Right lobe of liver (tissue), 6 donors: ENCODE measurements around the gene CCDC85C. TPM values are rescaled to one million over a fixed set of nuclear protein-coding genes. Genes with fewer than 3 reads are reported as not detected.

Source experiments
- ATAC-seq, 4 donors: fragments of 200-7000 bp; cut with Tn5 transposase; one replicate each; pipeline ENCODE4 v1.9.1; 2020; ENCODE audit warnings: mild to moderate bottlenecking in 4 of 4, moderate library complexity in 4 of 4
- DNase-seq, 3 donors: peaks; one replicate each; pipeline ENCODE4 v3.0.0-alpha.2; 2020
- H3K27ac ChIP-seq, 3 donors: fragments of 200-600 bp; one replicate each; pipeline ENCODE4 v1.8.0; 2022
- H3K27me3 ChIP-seq, 2 donors: fragments of 200-600 bp; one replicate each; pipeline ENCODE4 v1.8.0; 2022
- H3K36me3 ChIP-seq, 4 donors: fragments of 200-600 bp; sonication (generic) in 1 of 4; one replicate each; pipeline versions ENCODE4 v1.5.1 to v1.8.0; 2017 to 2022; ENCODE audit warnings: control low read depth in 1 of 4
- H3K4me1 ChIP-seq, 4 donors: fragments of 200-600 bp; sonication (generic) in 1 of 4; one replicate each; pipeline versions ENCODE4 v1.5.1 to v1.8.0; 2017 to 2022; ENCODE audit warnings: control low read depth in 1 of 4
- H3K4me3 ChIP-seq, 3 donors: fragments of 200-600 bp; one replicate each; pipeline ENCODE4 v1.8.0; 2022
- H3K9me3 ChIP-seq, 4 donors: fragments of 200-600 bp; sonication (generic) in 1 of 4; one replicate each; pipeline versions ENCODE4 v1.5.1 to v1.8.0; 2017 to 2022; ENCODE audit warnings: control low read depth in 1 of 4
- CTCF ChIP-seq, 4 donors: fragments of 200-600 bp in 3 of 4; fragments of 450-650 bp in 1 of 4; IDR thresholded peaks; one replicate each; pipeline versions ENCODE4 v1.5.1 to v1.8.0; 2016 to 2022; ENCODE audit warnings: antibody characterized with exemption in 4 of 4, mild to moderate bottlenecking in 2 of 4
- POLR2A ChIP-seq: fragments of 450-650 bp; IDR thresholded peaks from one replicate; pipeline ENCODE4 v1.6.1; 2017; ENCODE audit warnings: antibody characterized with exemption, mild to moderate bottlenecking
- WGBS: methylation state at CpG from one replicate; pipeline ENCODE4 v1.1.6; 2018; ENCODE audit warnings: low coverage, low lambda C conversion rate; ENCODE audit not compliant: insufficient coverage; ENCODE audit errors: missing lambda C conversion rate; 5-methylcytosine and 5-hydroxymethylcytosine counted together
- intact Hi-C, 2 donors: fragments of 100-400 bp; cut with DNase I; formaldehyde crosslinking; loops; one replicate each; pipeline versions ENCODE4 v1.11.2 to v1.14.1; 2022
- total RNA-seq, 6 experiments: library from RNA; depleted of rRNA in 2 of 6; stranded (reverse); fragments of >200 nt in 2 of 6; fragmentation: NEBNext Ultra II Directional in 3 of 6; extraction: Animal tissue kit (Norgen Biotek cat#: 25700) in 3 of 6; gene quantifications; one replicate each; pipeline versions ENCODE4 v1.1.0 to v1.2.4, GENCODE V29; 2016 to 2023
- donor health status: DM: no; HTN: yes; CAD: no.
- donor health status: DM: no; HTN: no; CAD: no.
- donor health status: DM: no; HTN: no; CAD: no.
- donor health status: DM: no; HTN: yes; CAD: no.
- donor health status: DM: no; HTN: yes; CAD: no.

The CCDC85C gene
- total RNA-seq, 6 experiments from 2014 or later, result 13.6 to 32.8 (median 21.8) TPM

- intact Hi-C loops, result no loop called here
- H3K27me3 ChIP-seq, result no peaks in the 10 kb centered on the region
- ATAC-seq (no peak), DNase-seq (no peak)
- H3K4me1 ChIP-seq, result peaks cover 0 to 19% (median 8%) of the 10 kb centered on the region in 4 donors
- H3K27ac ChIP-seq, result no peak overlapping the region
- WGBS, result 74% methylated on average over 8 of the region's 11 CpGs
- H3K9me3 ChIP-seq, result no peaks in the 10 kb centered on the region
- no peaks in the 10 kb centered on the region for H3K36me3 ChIP-seq
- TF ChIP-seq POLR2A, result no peak
- TF ChIP-seq CTCF (IDR thresholded peaks at IDR 0.05), result no peak
- H3K4me3 ChIP-seq, result no peak overlapping the region
Measured at GRCh38 chr14:99544991-99545390, 59.0 kb downstream of the CCDC85C start.

GRCh38 chr14:99543985-99544384 lies 60.0 kb downstream of the CCDC85C start:
- Histone ChIP-seq H3K36me3 (no peaks in the 10 kb centered on the region), H3K9me3 (no peaks in the 10 kb centered on the region), H3K4me1 (peaks cover 0 to 11% (median 5%) of the 10 kb centered on the region in 4 donors), H3K27me3 (no peaks in the 10 kb centered on the region), H3K4me3 (no peak overlapping the region), H3K27ac (no peak overlapping the region)
- TF ChIP-seq CTCF (IDR thresholded peaks at IDR 0.05), result no peak
- no peak for TF ChIP-seq POLR2A
- DNase-seq (no peak), ATAC-seq (no peak)
- no CpG with 5 or more reads among the region's 12 CpGs for whole genome bisulfite sequencing
- intact Hi-C loops, result no loop called here

GRCh38 chr14:99543370-99543769 lies 60.6 kb downstream of the CCDC85C start:
- ATAC-seq, result no peak
- Histone ChIP-seq H3K9me3 (no peaks in the 10 kb centered on the region), H3K27me3 (no peaks in the 10 kb centered on the region), H3K27ac (no peak overlapping the region), H3K36me3 (no peaks in the 10 kb centered on the region), H3K4me3 (no peak overlapping the region), H3K4me1 (peaks cover 0 to 11% (median 5%) of the 10 kb centered on the region in 4 donors)
- no peak for DNase-seq
- 80% methylated on average over 2 of the region's 4 CpGs for WGBS
- intact Hi-C loops, result no loop called here
- TF ChIP-seq POLR2A (no peak), CTCF (IDR thresholded peaks at IDR 0.05) (no peak)

- TF ChIP-seq CTCF (IDR thresholded peaks at IDR 0.05), result no peak
- no peak for TF ChIP-seq POLR2A
- H3K9me3 ChIP-seq, result no peaks in the 10 kb centered on the region
- intact Hi-C loops, result no loop called here
- H3K4me1 ChIP-seq, result peaks cover 0 to 11% (median 5%) of the 10 kb centered on the region in 4 donors
- DNase-seq (no peak), ATAC-seq (no peak)
- H3K36me3 ChIP-seq, result no peaks in the 10 kb centered on the region
- no peak overlapping the region for H3K27ac ChIP-seq
- no peaks in the 10 kb centered on the region for H3K27me3 ChIP-seq
- WGBS, result 73% methylated on average over 5 of the region's 13 CpGs
- no peak overlapping the region for H3K4me3 ChIP-seq
Measured at GRCh38 chr14:99542566-99542965, 61.4 kb downstream of the CCDC85C start.
